Effector memory CD4-positive, alpha-beta T cell (primary cell): ENCODE data around the gene CALD1.

ENCODE experiments used
- DNase-seq, 3 donors: peaks; one replicate each; pipeline ENCODE4 v3.0.0-alpha.2; 2020
- H3K27ac ChIP-seq: 2 replicates; pipeline ENCODE4 v1.7.0; 2013; ENCODE audit warnings: mild to moderate bottlenecking, low read length, moderate library complexity; ENCODE audit not compliant: insufficient read depth, poor library complexity, severe bottlenecking
- H3K27me3 ChIP-seq: replicated peaks from 2 replicates; pipeline ENCODE4 v1.7.0; 2013; ENCODE audit warnings: mild to moderate bottlenecking, low read length; ENCODE audit not compliant: insufficient read depth, control insufficient read depth, poor library complexity, severe bottlenecking
- H3K36me3 ChIP-seq: 2 replicates; pipeline ENCODE4 v1.7.0; 2013; ENCODE audit warnings: mild to moderate bottlenecking, low read length, moderate library complexity; ENCODE audit not compliant: control insufficient read depth, insufficient read depth
- H3K4me1 ChIP-seq: 2 replicates; pipeline ENCODE4 v1.7.0; 2013; ENCODE audit warnings: low read length, mild to moderate bottlenecking; ENCODE audit not compliant: control insufficient read depth, insufficient read depth, poor library complexity, severe bottlenecking
- H3K4me3 ChIP-seq: 2 replicates; pipeline ENCODE4 v1.7.0; 2013; ENCODE audit warnings: low read length, low read depth, mild to moderate bottlenecking; ENCODE audit not compliant: insufficient read depth, poor library complexity, severe bottlenecking
- H3K9me3 ChIP-seq: 2 replicates; pipeline ENCODE4 v1.7.0; 2013; ENCODE audit warnings: mild to moderate bottlenecking, low read length, moderate library complexity; ENCODE audit not compliant: control insufficient read depth

Gene CALD1

DNA sequence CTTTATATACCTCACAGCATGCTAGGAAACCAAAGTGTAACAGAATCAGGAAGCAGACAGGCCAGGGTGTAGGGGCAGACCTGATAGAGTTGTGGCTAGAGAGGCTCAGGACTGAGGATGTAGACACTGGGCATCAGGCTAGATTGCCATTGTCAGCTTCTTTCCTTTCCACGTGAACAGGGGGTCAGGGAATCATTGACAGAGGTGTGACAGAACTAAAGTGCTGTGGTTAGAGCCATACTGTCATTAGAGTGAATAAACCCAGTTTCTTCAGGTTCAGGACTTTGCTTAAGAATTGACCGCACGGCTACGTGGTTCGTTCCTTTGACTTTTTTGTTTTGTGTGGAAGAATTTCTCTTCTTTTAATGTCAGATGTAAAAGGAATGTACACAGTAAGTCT, 90.7 kb downstream of the CALD1 start:
- no peak overlapping the region for H3K27ac ChIP-seq
- no peak for DNase-seq
- no peaks in the 10 kb centered on the region for H3K27me3 ChIP-seq
- no peak overlapping the region for H3K4me3 ChIP-seq
- no peaks in the 10 kb centered on the region for H3K36me3 ChIP-seq
- no peaks in the 10 kb centered on the region for H3K9me3 ChIP-seq
- H3K4me1 ChIP-seq = no peaks in the 10 kb centered on the region

DNA sequence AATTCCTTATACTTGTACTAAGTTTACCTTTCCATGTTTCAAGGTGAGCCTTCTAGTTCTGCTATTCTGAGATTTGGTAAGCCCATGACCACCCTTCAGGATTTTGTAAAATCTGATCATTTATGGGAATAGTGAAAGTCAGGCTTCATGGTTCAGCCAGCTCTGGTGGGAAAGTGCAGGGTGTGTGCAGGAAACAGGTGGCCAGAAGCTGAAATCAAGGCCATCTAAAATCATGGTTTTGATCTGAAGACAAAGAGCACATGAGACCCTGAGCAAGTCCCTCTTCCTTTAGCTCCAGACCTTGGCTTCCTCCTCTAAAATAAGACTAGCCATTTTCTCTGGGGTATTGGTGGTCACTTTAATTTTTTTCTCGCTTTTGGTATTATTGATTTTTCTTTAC, 91.3 kb downstream of the CALD1 start:
- Histone ChIP-seq H3K4me3 (no peak overlapping the region), H3K4me1 (no peaks in the 10 kb centered on the region), H3K9me3 (no peaks in the 10 kb centered on the region), H3K27ac (no peak overlapping the region), H3K36me3 (no peaks in the 10 kb centered on the region), H3K27me3 (no peaks in the 10 kb centered on the region)
- no peak for DNase-seq

DNA sequence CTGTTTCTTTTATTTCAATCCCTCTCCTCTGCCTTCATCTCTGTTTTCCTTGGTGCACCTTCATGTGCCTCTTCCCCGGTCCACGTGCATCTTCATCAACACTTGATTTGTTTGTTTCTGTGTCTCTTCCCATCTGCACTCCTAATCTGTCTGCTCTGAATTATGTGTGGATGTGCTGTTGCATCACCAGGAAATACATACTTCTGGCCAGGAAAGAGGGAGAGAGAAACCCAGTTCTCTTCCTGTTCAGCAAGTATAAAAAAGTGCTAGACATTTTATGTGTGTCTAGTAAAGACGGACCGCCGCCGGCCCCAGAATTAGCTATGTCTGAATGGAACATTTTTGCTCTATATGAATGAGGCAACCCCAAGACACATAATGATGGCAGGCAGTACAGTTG, 93.8 kb downstream of the CALD1 start:
- Histone ChIP-seq H3K36me3 (no peaks in the 10 kb centered on the region), H3K27ac (no peak overlapping the region)

DNA sequence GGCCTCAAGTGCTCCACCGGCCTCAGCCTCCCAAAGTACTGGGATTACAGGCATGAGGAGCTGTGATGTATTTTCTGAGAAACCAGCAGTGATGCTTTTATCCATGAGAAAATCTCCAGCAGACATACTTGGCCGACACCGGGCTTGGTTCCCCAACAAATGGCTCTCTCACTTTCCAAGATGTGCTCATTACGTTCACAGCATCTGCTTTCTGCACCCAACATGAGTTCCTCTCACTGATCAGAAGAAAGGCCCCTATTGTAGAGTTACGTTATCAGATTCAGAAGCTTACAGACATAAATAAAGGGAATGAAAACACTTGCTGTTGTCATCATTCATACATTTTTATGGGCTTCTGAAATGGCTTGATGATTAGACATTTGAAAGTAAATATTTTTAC, 95.0 kb downstream of the CALD1 start:
- Histone ChIP-seq H3K4me3 (no peak overlapping the region), H3K36me3 (no peaks in the 10 kb centered on the region), H3K4me1 (no peaks in the 10 kb centered on the region), H3K27me3 (no peaks in the 10 kb centered on the region), H3K9me3 (no peaks in the 10 kb centered on the region), H3K27ac (no peak overlapping the region)
- no peak for DNase-seq

More for the DNA sequence above, 93.8 kb downstream of the CALD1 start:
- Histone ChIP-seq H3K4me3 (no peak overlapping the region), H3K4me1 (no peaks in the 10 kb centered on the region), H3K9me3 (no peaks in the 10 kb centered on the region), H3K27me3 (no peaks in the 10 kb centered on the region)
- DNase-seq = no peak

DNA sequence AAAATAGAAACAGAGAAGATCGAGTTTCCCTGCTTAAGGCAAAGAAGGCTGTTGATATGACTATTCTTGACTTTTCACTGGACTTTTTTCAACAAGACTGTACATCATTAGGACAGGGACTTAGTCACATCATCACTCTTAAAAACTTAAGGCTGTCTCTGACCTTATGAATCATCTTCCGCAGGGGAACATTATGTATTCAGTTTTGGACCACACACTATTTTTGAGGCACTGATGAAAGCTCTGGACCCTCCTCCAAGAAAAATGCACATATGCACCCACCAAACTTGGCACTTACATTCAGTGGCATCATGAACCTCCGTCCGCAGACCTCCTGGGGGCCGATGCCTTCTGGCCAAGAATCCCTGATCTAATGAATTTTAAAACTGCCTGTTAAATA, 96.4 kb downstream of the CALD1 start:
- Histone ChIP-seq H3K27ac (no peak overlapping the region), H3K36me3 (no peaks in the 10 kb centered on the region), H3K27me3 (no peaks in the 10 kb centered on the region), H3K4me1 (no peaks in the 10 kb centered on the region), H3K9me3 (no peaks in the 10 kb centered on the region), H3K4me3 (no peak overlapping the region)
- DNase-seq = no peak

DNA sequence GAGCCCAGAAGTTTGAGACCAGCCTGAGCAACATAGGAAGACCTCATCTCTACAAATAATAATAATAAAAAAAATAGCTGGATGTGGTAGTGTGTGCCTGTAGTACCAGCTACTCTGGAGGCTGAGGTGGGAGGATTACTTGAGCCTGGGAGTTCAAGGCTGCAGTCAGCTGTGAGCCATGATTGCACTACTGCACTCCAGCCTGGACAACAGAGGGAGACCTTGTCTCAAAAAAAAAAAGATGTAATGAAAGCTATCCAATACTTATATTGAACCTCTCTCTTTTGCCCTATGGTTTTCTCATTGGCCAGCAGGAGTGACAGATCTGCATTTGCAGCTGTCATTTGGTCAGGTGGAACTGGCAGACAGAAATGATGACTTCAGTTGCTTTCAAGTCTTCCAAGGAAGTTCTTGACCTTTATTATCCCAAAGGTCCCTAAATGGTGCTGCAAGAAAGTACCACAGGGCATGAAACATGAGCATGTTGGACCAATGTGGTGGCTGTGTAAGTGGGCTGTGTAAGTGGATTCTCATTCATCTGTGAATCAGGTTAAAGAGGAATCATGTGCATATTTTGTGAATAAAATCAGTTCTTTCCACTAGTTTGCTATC, 99.4 kb downstream of the CALD1 start:
- no peak for DNase-seq
- Histone ChIP-seq H3K4me3 (no peak overlapping the region), H3K9me3 (no peaks in the 10 kb centered on the region), H3K27ac (no peak overlapping the region), H3K27me3 (no peaks in the 10 kb centered on the region), H3K4me1 (no peaks in the 10 kb centered on the region), H3K36me3 (no peaks in the 10 kb centered on the region)

DNA sequence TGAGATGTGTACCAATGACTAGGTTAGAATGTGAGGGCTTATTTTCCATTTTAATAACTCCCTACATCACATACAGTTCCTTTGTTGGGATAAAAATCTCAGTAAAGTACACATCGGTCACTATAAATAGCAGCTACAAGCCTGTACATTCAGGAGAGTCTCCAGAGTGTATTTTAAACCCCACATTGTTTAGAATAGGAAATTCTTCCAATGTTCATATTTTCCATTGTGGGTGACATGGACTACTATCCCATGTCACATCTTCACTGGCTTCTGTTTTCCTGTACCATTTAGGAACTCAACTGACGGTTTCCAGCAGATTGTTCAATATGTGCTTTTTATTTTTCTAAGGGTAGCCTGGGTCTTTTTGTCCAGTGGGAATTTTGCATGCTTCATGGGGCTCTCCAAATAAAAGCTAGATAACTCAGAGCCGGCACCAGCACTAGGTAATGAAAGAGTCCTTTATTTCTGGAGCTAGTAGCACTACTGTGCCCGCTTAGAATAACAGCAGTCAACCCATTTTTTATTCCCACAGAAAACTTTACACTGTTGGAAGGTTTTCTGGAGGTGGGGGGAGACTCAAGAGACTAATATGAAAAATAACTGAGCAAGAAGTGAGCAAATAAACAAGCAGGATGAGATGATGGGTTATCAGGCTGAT, 100.5 kb downstream of the CALD1 start:
- no peaks in the 10 kb centered on the region for H3K4me1 ChIP-seq
- no peaks in the 10 kb centered on the region for H3K36me3 ChIP-seq
- H3K9me3 ChIP-seq = no peaks in the 10 kb centered on the region
- H3K27me3 ChIP-seq = no peaks in the 10 kb centered on the region
- no peak for DNase-seq
- H3K27ac ChIP-seq = no peak overlapping the region
- no peak overlapping the region for H3K4me3 ChIP-seq

DNA sequence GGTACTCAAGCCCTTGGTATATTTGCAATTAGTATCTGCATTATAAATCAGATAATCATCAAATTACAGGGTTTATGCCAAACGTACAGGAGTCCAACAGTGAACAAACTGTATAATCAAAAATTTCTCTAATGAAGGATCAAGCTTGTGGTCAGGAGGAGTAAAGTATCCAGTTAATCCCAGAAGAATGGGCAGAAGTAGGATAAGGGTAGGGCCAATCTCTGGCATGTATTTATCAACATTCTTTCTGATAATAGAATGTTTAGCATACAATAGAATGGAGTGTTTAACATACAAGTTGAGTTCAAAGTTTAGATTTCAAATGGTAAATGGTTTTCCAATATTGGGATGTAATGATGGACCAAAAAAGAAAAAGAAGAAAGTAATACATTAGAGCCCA, 103.0 kb downstream of the CALD1 start:
- no peak overlapping the region for H3K27ac ChIP-seq
- no peak for DNase-seq

DNA sequence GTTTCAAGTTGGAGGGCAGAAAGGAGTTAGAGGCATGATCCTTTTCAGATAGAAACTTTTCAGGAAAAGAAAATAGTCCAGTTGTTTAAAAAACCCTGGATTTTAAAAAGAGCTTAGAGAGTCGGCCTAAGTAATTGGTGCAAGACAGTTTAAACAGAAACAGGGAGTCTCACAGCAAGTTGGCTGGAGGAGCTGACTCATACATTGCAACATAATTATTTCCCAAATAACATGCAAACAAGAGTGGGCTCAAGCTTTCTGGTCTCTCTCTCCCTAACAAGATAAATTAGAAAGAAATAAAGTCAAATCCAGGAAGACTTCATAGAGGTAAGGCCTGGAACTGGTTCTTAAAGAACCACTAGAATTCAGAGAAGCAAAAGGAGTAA, 106.5 kb downstream of the CALD1 start:
- DNase-seq = no peak
- no peak overlapping the region for H3K4me3 ChIP-seq
- H3K4me1 ChIP-seq = no peaks in the 10 kb centered on the region
- no peaks in the 10 kb centered on the region for H3K36me3 ChIP-seq
- no peaks in the 10 kb centered on the region for H3K9me3 ChIP-seq
- H3K27ac ChIP-seq = no peak overlapping the region
- H3K27me3 ChIP-seq = no peaks in the 10 kb centered on the region

More for the DNA sequence above, 103.0 kb downstream of the CALD1 start:
- Histone ChIP-seq H3K9me3 (no peaks in the 10 kb centered on the region), H3K36me3 (no peaks in the 10 kb centered on the region), H3K4me3 (no peak overlapping the region), H3K4me1 (no peaks in the 10 kb centered on the region), H3K27me3 (no peaks in the 10 kb centered on the region)

DNA sequence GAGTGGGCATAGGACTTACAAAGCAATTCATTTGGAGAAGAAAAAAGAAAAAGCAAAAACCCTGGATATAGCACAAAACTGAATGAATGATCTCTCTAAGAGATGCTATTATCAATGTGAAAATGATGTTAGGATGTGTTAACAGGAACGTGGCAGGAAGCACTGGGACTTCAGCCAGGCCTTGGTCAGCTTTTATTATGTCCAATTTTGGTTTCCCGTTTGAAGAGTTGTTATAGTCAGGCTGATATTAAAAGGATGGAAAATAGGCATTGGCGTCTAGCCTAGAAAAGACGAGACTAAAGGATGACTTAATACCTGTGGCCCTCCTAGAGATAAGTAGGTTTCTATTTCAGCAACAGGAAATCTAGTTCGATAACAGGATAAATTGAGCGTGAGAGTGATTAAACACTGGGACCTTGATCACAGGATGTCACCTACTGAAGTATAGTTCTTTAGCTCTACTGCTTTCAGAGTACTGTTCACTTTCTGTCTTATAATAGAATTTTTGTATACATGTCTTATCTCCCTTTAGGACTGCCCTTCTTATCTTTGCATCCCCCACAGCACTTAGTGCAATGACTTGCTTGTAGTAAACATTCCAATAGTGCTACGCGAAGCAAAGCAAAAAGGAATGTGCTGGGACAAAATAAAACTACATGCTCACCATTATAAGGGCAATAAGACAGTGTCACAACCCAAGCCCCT, 107.1 kb downstream of the CALD1 start:
- no peak overlapping the region for H3K4me3 ChIP-seq
- no peak for DNase-seq
- no peaks in the 10 kb centered on the region for H3K36me3 ChIP-seq
- H3K27ac ChIP-seq = no peak overlapping the region
- no peaks in the 10 kb centered on the region for H3K27me3 ChIP-seq
- H3K9me3 ChIP-seq = no peaks in the 10 kb centered on the region
- no peaks in the 10 kb centered on the region for H3K4me1 ChIP-seq
